Esophagus squamous epithelium (tissue), 5 donors: ENCODE results near the gene TOMM40. TPM values are rescaled to one million over a fixed set of nuclear protein-coding genes. Genes with fewer than 3 reads are reported as not detected.

ENCODE experiments used
- DNase-seq: peaks from one replicate; lab custom pipeline; 2025; lab: John Stamatoyannopoulos, UW
- H3K27ac ChIP-seq, 4 donors: fragments of 200-600 bp; sonication (generic); one replicate each; pipeline ENCODE4 v1.5.1; 2016 to 2019; ENCODE audit warnings: mild to moderate bottlenecking in 1 of 4
- H3K27me3 ChIP-seq, 4 donors: fragments of 200-600 bp; sonication (generic); 1 replicate in 3 of 4; 2 replicates in 1 of 4; pipeline versions ENCODE4 v1.5.1 to v1.6.0; 2017 to 2021; ENCODE audit warnings: antibody characterized with exemption in 1 of 4
- H3K36me3 ChIP-seq, 3 donors: fragments of 200-600 bp; sonication (generic); one replicate each; pipeline ENCODE4 v1.5.1; 2016 to 2019
- H3K4me1 ChIP-seq, 3 donors: fragments of 200-600 bp; sonication (generic); one replicate each; pipeline ENCODE4 v1.5.1; 2017 to 2019
- H3K4me3 ChIP-seq, 4 donors: fragments of 200-600 bp; sonication (generic); 1 replicate in 3 of 4; 2 replicates in 1 of 4; pipeline ENCODE4 v1.5.1; 2016 to 2019; ENCODE audit warnings: mild to moderate bottlenecking in 2 of 4, moderate library complexity in 1 of 4
- H3K9me3 ChIP-seq, 3 donors: fragments of 200-600 bp; sonication (generic); one replicate each; pipeline ENCODE4 v1.5.1; 2016 to 2019
- CTCF ChIP-seq, 6 experiments: fragments of 450-650 bp in 4 of 6; fragments of 200-600 bp in 2 of 6; sonication (generic) in 2 of 6; IDR thresholded peaks; one replicate each; pipeline ENCODE4 v1.5.1; 2016 to 2019; ENCODE audit warnings: antibody characterized with exemption in 6 of 6, mild to moderate bottlenecking in 4 of 6, moderate library complexity in 4 of 6
- POLR2A ChIP-seq, 4 donors: fragments of 450-650 bp; IDR thresholded peaks; one replicate each; pipeline ENCODE4 v1.6.1; 2017; ENCODE audit warnings: antibody characterized with exemption in 4 of 4, mild to moderate bottlenecking in 4 of 4, moderate library complexity in 3 of 4
- WGBS, 2 donors: methylation state at CpG; one replicate each; pipeline ENCODE4 v1.1.5; 2018; 5-methylcytosine and 5-hydroxymethylcytosine counted together
- intact Hi-C: fragments of 100-400 bp; cut with DNase I; formaldehyde crosslinking; loops from one replicate; pipeline ENCODE4 v1.15.0; 2022
- total RNA-seq, 4 donors: library from RNA; depleted of rRNA; stranded (reverse); fragments of >200 nt; gene quantifications; one replicate each; pipeline ENCODE4 v1.1.0, GENCODE V29; 2016
- donor health status: DM: yes; HTN: yes; CAD: no.

Gene TOMM40
- total RNA-seq, 4 donors from 2014 or later, result 64.7 to 142 (median 79.0) TPM

- intact Hi-C loops, result loop anchor here (10.0 kb wide), 1 partner anchor 123 kb away; no protein-coding TSS in a partner anchor
Observed at GRCh38 chr19:44847144-44848035, 43.7 kb upstream of the TOMM40 start.

GRCh38 chr19:44848036-44848811, 42.8 kb upstream of the TOMM40 start:
- Histone ChIP-seq H3K9me3 (no peaks in the 10 kb centered on the region), H3K36me3 (peaks cover 0 to 8% (median 0%) of the 10 kb centered on the region in 3 donors), H3K4me1 (peaks cover 21 to 71% (median 27%) of the 10 kb centered on the region in 3 donors), H3K27me3 (peaks cover 0 to 3% (median 0%) of the 10 kb centered on the region in 4 donors), H3K4me3 (peak overlapping the region; percentile 72 to 100 (median 76)), H3K27ac (peak overlapping the region; percentile 95 to 99 (median 96))
- WGBS, 2 donors, result 34 to 39% methylated on average over 13 to 19 of the region's 19 CpGs
- intact Hi-C loops, result loop anchor here (10.0 kb wide), 1 partner anchor 123 kb away; no protein-coding TSS in a partner anchor
- DNase-seq, result no peak
- TF ChIP-seq POLR2A (IDR thresholded peaks at IDR 0.05), result no peak
- no peak for TF ChIP-seq CTCF (IDR thresholded peaks at IDR 0.05)

More at GRCh38 chr19:44847144-44848035, 43.7 kb upstream of the TOMM40 start:
- Histone ChIP-seq H3K27me3 (peaks cover 0 to 3% (median 0%) of the 10 kb centered on the region in 4 donors), H3K36me3 (peaks cover 0 to 7% (median 0%) of the 10 kb centered on the region in 3 donors), H3K4me3 (peak overlapping the region; percentile 72 to 100 (median 76)), H3K9me3 (no peaks in the 10 kb centered on the region), H3K27ac (peak overlapping the region; percentile 95 to 99 (median 96)), H3K4me1 (peaks cover 21 to 71% (median 27%) of the 10 kb centered on the region in 3 donors)
- peak in 1 of 6 experiments; percentile 6 for TF ChIP-seq CTCF (IDR thresholded peaks at IDR 0.05)
- peak in 3 of 4 donors; percentile 12 to 71 (median 67) for TF ChIP-seq POLR2A (IDR thresholded peaks at IDR 0.05)
- no peak for DNase-seq
- WGBS, 2 donors, result 0 to 1% methylated on average over 18 of the region's 47 CpGs

GRCh38 chr19:44848812-44849447, 42.1 kb upstream of the TOMM40 start:
- no peak for DNase-seq
- TF ChIP-seq CTCF (IDR thresholded peaks at IDR 0.05), result no peak
- no peak for TF ChIP-seq POLR2A (IDR thresholded peaks at IDR 0.05)
- Histone ChIP-seq H3K27ac (peak overlapping the region; percentile 95 to 99 (median 96)), H3K9me3 (no peaks in the 10 kb centered on the region), H3K4me1 (peaks cover 21 to 71% (median 27%) of the 10 kb centered on the region in 3 donors), H3K27me3 (peaks cover 0 to 3% (median 0%) of the 10 kb centered on the region in 4 donors), H3K4me3 (peak overlapping the region; percentile 72 to 100 (median 76)), H3K36me3 (peaks cover 0 to 15% (median 0%) of the 10 kb centered on the region in 3 donors)
- 41 to 47% methylated on average over 12 to 15 of the region's 18 CpGs for WGBS, 2 donors
- intact Hi-C loops, result loop anchor here (10.0 kb wide), 1 partner anchor 124 kb away; no protein-coding TSS in a partner anchor

- peaks cover 0 to 23% (median 0%) of the 10 kb centered on the region in 3 donors for H3K36me3 ChIP-seq
- TF ChIP-seq POLR2A (IDR thresholded peaks at IDR 0.05), result no peak
- no peak for TF ChIP-seq CTCF (IDR thresholded peaks at IDR 0.05)
- H3K4me3 ChIP-seq, result no peak overlapping the region
- DNase-seq, result no peak
- intact Hi-C loops, result no loop called here
- WGBS, 2 donors, result 67 to 73% methylated on average over 4 to 5 of the region's 8 CpGs
- H3K9me3 ChIP-seq, result no peaks in the 10 kb centered on the region
- peak overlapping the region in 1 of 4 donors; percentile 95 for H3K27ac ChIP-seq
- H3K27me3 ChIP-seq, result peaks cover 0 to 3% (median 0%) of the 10 kb centered on the region in 4 donors
- peaks cover 10 to 60% (median 18%) of the 10 kb centered on the region in 3 donors for H3K4me1 ChIP-seq
Observed at GRCh38 chr19:44850641-44851109, 40.4 kb upstream of the TOMM40 start.
